GM23338 (cell line): ENCODE data around the gene BTBD16. TPM values are rescaled to one million over a fixed set of nuclear protein-coding genes. Genes with fewer than 3 reads are reported as not detected.

ENCODE experiments used
- ATAC-seq: fragments of 200-7000 bp; cut with Tn5 transposase; 3 replicates; pipeline ENCODE4 v1.9.1; 2020
- DNase-seq: peaks from one replicate; pipeline ENCODE4 v3.0.0-alpha.2; 2015; ENCODE audit warnings: low spot score
- H2AFZ ChIP-seq: fragments of 200-600 bp; sonication (generic); 2 replicates; pipeline ENCODE4 v1.8.0; 2016; ENCODE audit warnings: antibody characterized with exemption, mild to moderate bottlenecking, moderate library complexity
- H3F3A ChIP-seq: fragments of 200-600 bp; sonication (generic); replicated peaks from 2 replicates; pipeline ENCODE4 v1.8.0; 2017; ENCODE audit warnings: antibody characterized with exemption, mixed run types, low read depth
- H3K27ac ChIP-seq: fragments of 200-600 bp; sonication (generic); 2 replicates; pipeline ENCODE4 v1.6.1; 2016; ENCODE audit warnings: low read depth
- H3K27me3 ChIP-seq: fragments of 200-600 bp; sonication (generic); 2 replicates; pipeline ENCODE4 v1.8.0; 2016; ENCODE audit warnings: mild to moderate bottlenecking, mixed run types, moderate library complexity; ENCODE audit not compliant: insufficient read depth
- H3K36me3 ChIP-seq: fragments of 200-600 bp; sonication (generic); 2 replicates; pipeline ENCODE4 v1.8.0; 2016; ENCODE audit warnings: mild to moderate bottlenecking; ENCODE audit not compliant: insufficient read depth
- H3K4me1 ChIP-seq: fragments of 200-600 bp; sonication (generic); 2 replicates; pipeline ENCODE4 v1.8.0; 2016; ENCODE audit warnings: mild to moderate bottlenecking, moderate library complexity; ENCODE audit not compliant: insufficient read depth
- H3K4me2 ChIP-seq: fragments of 200-600 bp; sonication (generic); 2 replicates; pipeline ENCODE4 v1.7.1; 2017; ENCODE audit warnings: mixed run types
- H3K4me3 ChIP-seq: fragments of 200-600 bp; sonication (generic); 2 replicates; pipeline ENCODE4 v1.6.1; 2016; ENCODE audit warnings: mixed run types
- H3K79me2 ChIP-seq: fragments of 200-600 bp; sonication (generic); replicated peaks from 2 replicates; pipeline ENCODE4 v1.8.0; 2017; ENCODE audit warnings: mild to moderate bottlenecking; ENCODE audit not compliant: insufficient read depth
- H3K9me2 ChIP-seq: fragments of 200-600 bp; sonication (generic); 2 replicates; pipeline ENCODE4 v1.8.0; 2017; ENCODE audit not compliant: insufficient read depth
- H4K20me1 ChIP-seq: fragments of 200-600 bp; sonication (generic); replicated peaks from 2 replicates; pipeline ENCODE4 v1.8.0; 2017; ENCODE audit warnings: mild to moderate bottlenecking; ENCODE audit not compliant: insufficient read depth
- H3K27ac Mint-ChIP-seq: 2 replicates; pipeline ENCODE4 v1.8.0; 2020; ENCODE audit warnings: inconsistent platforms, mild to moderate bottlenecking, moderate library complexity, mixed read lengths
- H3K27me3 Mint-ChIP-seq: 3 replicates; pipeline ENCODE4 v1.8.0; 2022; ENCODE audit warnings: low read depth, mild to moderate bottlenecking, moderate library complexity, mixed read lengths, inconsistent platforms; ENCODE audit not compliant: insufficient read depth, poor library complexity
- H3K36me3 Mint-ChIP-seq: 3 replicates; pipeline ENCODE4 v1.8.0; 2021; ENCODE audit warnings: low read depth, mild to moderate bottlenecking, inconsistent platforms, moderate library complexity, mixed read lengths
- H3K4me1 Mint-ChIP-seq: 3 replicates; pipeline ENCODE4 v1.8.0; 2020; ENCODE audit warnings: mild to moderate bottlenecking, inconsistent platforms, mixed read lengths
- H3K4me3 Mint-ChIP-seq: 3 replicates; pipeline ENCODE4 v1.8.0; 2021; ENCODE audit warnings: moderate library complexity, mild to moderate bottlenecking, inconsistent platforms, mixed read lengths
- H3K9me3 Mint-ChIP-seq: 3 replicates; pipeline ENCODE4 v1.8.0; 2020; ENCODE audit warnings: moderate library complexity, mild to moderate bottlenecking, inconsistent platforms, mixed read lengths
- CREB1 ChIP-seq: fragments of 250-450 bp; sonication (Bioruptor Pico); IDR thresholded peaks from 2 replicates; pipeline ENCODE4 v1.5.0; 2020; ENCODE audit warnings: low read depth, mild to moderate bottlenecking, moderate library complexity
- ETS1 ChIP-seq: IDR thresholded peaks from 2 replicates; pipeline ENCODE4 v1.6.1; 2016; ENCODE audit warnings: antibody characterized with exemption
- EZH2 ChIP-seq: fragments of 200-600 bp; sonication (generic); IDR thresholded peaks from one replicate; pipeline ENCODE4 v1.8.0; 2017; ENCODE audit warnings: antibody characterized with exemption, mild to moderate bottlenecking, low read depth; ENCODE audit not compliant: unreplicated experiment
- EZH2phosphoT487 ChIP-seq: fragments of 200-600 bp; sonication (generic); IDR thresholded peaks from one replicate; pipeline ENCODE4 v1.8.1; 2018; ENCODE audit warnings: antibody characterized with exemption; ENCODE audit not compliant: unreplicated experiment
- JUNB ChIP-seq: IDR thresholded peaks from one replicate; pipeline ENCODE4 v1.6.1; 2016; ENCODE audit warnings: antibody characterized with exemption; ENCODE audit not compliant: unreplicated experiment
- NANOG ChIP-seq: IDR thresholded peaks from 2 replicates; pipeline ENCODE4 v1.6.1; 2016; ENCODE audit warnings: antibody characterized with exemption, borderline replicate concordance
- POLR2AphosphoS5 ChIP-seq: IDR thresholded peaks from 2 replicates; pipeline ENCODE4 v1.6.1; 2016; ENCODE audit warnings: antibody characterized with exemption, low read depth
- REST ChIP-seq: IDR thresholded peaks from one replicate; pipeline ENCODE4 v1.6.1; 2018; ENCODE audit warnings: antibody characterized with exemption; ENCODE audit not compliant: unreplicated experiment
- STAT1 ChIP-seq: IDR thresholded peaks from one replicate; pipeline ENCODE4 v1.6.1; 2016; ENCODE audit warnings: antibody characterized with exemption; ENCODE audit not compliant: unreplicated experiment
- ZNF462 ChIP-seq: fragments of 250-450 bp; sonication (Bioruptor Pico); IDR thresholded peaks from 2 replicates; pipeline ENCODE4 v1.5.0; 2020; ENCODE audit warnings: mild to moderate bottlenecking, moderate library complexity
- polyA plus RNA-seq: library from polyadenylated mRNA; unstranded; fragments of >200 nt; fragmentation: Nextera tagmentation; extraction: Ambion mirVana; gene quantifications from 2 replicates; pipeline ENCODE4 v1.2.1, GENCODE V29; 2016
- total RNA-seq: library from RNA; depleted of rRNA; stranded (reverse); fragments of >200 nt; shearing (Covaris generic); gene quantifications from 2 replicates; pipeline ENCODE4 v1.2.3, GENCODE V29; 2014

The BTBD16 gene
- total and polyA plus RNA-seq, 2 experiments from 2014 or later = not detected

GRCh38 chr10:122348935-122349361 lies 77.9 kb downstream of the BTBD16 start (continued):
- TF ChIP-seq ZNF462 (CRISPR knock-in tag) = no peak

GRCh38 chr10:122349758-122350369 lies 78.8 kb downstream of the BTBD16 start:
- Histone ChIP-seq H3K4me2 (no peak overlapping the region), H3F3A (no peaks in the 10 kb centered on the region), H3K9me2 (no peaks in the 10 kb centered on the region), H2AFZ (no peak overlapping the region), H3K27me3 (no peaks in the 10 kb centered on the region), H4K20me1 (no peaks in the 10 kb centered on the region), H3K79me2 (no peaks in the 10 kb centered on the region), H3K4me3 (no peak overlapping the region), H3K27ac (no peak overlapping the region), H3K36me3 (no peaks in the 10 kb centered on the region), H3K4me1 (no peaks in the 10 kb centered on the region)
- H3K4me1 Mint-ChIP-seq = peaks cover 5% of the 10 kb centered on the region
- H3K27ac Mint-ChIP-seq = no peak overlapping the region
- DNase-seq = no peak
- no peak overlapping the region for H3K4me3 Mint-ChIP-seq
- H3K36me3 Mint-ChIP-seq = peaks cover 29% of the 10 kb centered on the region
- H3K9me3 Mint-ChIP-seq = peaks cover 28% of the 10 kb centered on the region
- peaks cover 2% of the 10 kb centered on the region for H3K27me3 Mint-ChIP-seq
- ATAC-seq = no peak
- TF ChIP-seq NANOG (no peak), POLR2AphosphoS5 (no peak), JUNB (no peak), STAT1 (no peak), EZH2 (no peak), REST (no peak), ETS1 (no peak), CREB1 (CRISPR knock-in tag) (no peak), EZH2phosphoT487 (no peak)
